GM12874 (cell line): Measurements from ENCODE around the gene NEK7.

ENCODE experiments used
- TF ChIP-seq, protein P1 (sequence below): IDR thresholded peaks from 2 replicates; pipeline ENCODE4 v1.5.1; 2011; ENCODE audit warnings: low read depth, mild to moderate bottlenecking, control low read depth, low read length, moderate library complexity; ENCODE audit not compliant: insufficient read depth

NEK7 gene

GRCh38 chr1:198162091-198162767 lies 5.4 kb downstream of the NEK7 start:
- TF ChIP-seq, protein P1, sequence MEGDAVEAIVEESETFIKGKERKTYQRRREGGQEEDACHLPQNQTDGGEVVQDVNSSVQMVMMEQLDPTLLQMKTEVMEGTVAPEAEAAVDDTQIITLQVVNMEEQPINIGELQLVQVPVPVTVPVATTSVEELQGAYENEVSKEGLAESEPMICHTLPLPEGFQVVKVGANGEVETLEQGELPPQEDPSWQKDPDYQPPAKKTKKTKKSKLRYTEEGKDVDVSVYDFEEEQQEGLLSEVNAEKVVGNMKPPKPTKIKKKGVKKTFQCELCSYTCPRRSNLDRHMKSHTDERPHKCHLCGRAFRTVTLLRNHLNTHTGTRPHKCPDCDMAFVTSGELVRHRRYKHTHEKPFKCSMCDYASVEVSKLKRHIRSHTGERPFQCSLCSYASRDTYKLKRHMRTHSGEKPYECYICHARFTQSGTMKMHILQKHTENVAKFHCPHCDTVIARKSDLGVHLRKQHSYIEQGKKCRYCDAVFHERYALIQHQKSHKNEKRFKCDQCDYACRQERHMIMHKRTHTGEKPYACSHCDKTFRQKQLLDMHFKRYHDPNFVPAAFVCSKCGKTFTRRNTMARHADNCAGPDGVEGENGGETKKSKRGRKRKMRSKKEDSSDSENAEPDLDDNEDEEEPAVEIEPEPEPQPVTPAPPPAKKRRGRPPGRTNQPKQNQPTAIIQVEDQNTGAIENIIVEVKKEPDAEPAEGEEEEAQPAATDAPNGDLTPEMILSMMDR: no peak

DNA sequence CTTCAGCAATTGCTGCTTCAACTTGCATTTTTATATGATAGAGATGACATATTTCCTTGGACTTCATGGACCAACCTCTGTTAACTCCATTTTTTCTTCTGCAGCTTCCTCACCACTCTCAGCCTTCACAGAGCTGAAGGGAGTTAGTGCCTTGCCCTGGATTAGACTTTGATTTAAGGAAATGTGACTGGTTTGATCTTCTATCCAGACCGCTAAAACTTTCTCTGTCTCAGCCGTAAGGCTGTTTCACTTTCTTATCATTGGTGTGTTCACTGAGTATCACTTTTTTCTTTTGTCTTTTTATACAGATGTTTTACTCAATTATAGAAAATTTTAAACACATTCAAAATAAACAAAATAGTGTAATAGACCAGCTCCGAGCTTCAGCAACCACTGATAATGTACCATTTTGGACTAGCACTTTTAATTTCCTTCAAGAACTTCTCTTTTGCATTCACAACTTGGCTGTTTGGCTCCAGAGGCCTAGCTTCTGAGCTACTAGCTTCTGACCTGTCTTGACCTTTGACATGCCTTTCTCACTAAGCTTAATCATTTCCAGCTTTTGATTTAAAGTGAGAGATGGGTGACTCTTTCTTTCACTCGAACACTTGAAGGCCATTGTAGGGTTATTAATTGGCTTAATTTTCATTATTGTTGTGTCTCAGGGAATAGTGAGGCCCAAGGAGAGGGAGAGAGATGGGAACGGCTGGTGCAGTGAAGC lies 9.3 kb downstream of the NEK7 start:
- TF ChIP-seq, protein P1: no peak

GRCh38 chr1:198166900-198167299 lies 10.1 kb downstream of the NEK7 start:
- TF ChIP-seq, protein P1: no peak

GRCh38 chr1:198167436-198167934 lies 10.7 kb downstream of the NEK7 start:
- TF ChIP-seq, protein P1: no peak

- TF ChIP-seq, protein P1: no peak
These were observed 11.4 kb downstream of the NEK7 start for GRCh38 chr1:198168227-198168626.

- TF ChIP-seq, protein P1: no peak
These were observed 12.9 kb downstream of the NEK7 start for GRCh38 chr1:198169672-198170071.

DNA sequence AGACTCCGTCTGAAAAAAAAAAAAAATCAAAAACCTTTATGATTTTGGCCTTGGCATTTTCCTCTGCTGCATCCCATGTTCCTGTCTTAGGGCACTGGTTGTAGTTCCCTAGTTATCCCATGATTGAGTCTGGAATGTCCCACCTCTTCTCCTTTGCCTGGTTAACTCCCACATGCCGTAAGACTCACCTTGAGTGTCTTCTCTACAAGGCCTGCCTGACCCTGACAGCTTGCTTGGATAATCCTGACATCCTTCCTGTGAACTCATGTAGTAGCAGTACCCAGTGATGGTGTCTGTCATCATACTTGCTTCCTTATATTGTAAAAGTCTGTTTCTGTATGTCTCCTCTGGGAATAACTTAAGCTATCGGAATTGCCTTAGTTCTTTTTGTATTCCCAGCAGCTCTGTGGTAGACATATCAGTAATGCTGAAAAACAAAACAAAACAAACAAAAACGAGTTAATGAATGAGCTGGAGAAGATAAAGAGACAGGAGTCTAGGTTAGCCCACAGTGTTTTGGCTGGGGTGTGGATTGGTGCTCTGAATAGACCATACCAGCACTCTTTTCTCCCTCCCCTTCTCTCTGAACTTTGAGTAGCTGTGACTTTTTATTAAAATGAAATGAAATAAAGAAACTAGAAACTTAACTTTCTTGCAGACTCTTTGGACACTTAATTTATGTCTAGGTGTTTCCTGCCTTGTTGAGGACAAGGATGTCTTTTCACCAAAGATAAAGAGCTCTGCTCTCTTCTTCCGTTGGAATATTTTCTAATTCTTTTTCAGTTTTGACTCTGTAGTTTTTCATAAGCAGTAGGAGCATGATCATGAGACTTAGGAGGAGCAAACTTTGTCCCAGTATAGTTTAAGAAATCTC lies 15.1 kb downstream of the NEK7 start:
- TF ChIP-seq, protein P1: no peak
